Neural cell (in vitro differentiated cells): ENCODE data around the gene KLHDC7B. TPM values are rescaled to one million over a fixed set of nuclear protein-coding genes. Genes with fewer than 3 reads are reported as not detected.

Experiments used
- H2AFZ ChIP-seq: fragments of 200-600, 300-800 bp; sonication (generic), shearing (Covaris generic); 2 replicates; pipeline ENCODE4 v1.6.0; 2014; ENCODE audit warnings: low read depth, mild to moderate bottlenecking, antibody characterized with exemption, low read length, moderate library complexity
- H3F3A ChIP-seq: fragments of 200-600 bp; shearing (Covaris generic); 2 replicates; pipeline ENCODE4 v1.6.1; 2016; ENCODE audit warnings: mild to moderate bottlenecking, moderate library complexity, mixed read lengths, antibody characterized with exemption, low read length; ENCODE audit not compliant: insufficient read depth, poor library complexity, severe bottlenecking
- H3K27ac ChIP-seq: fragments of 200-600, 300-800 bp; sonication (generic), shearing (Covaris generic); 2 replicates; pipeline ENCODE4 v1.5.1; 2014; ENCODE audit warnings: mild to moderate bottlenecking, low read length, moderate library complexity
- H3K27me3 ChIP-seq: fragments of 300-800, 200-600 bp; sonication (generic), shearing (Covaris generic); 2 replicates; pipeline ENCODE4 v1.6.0; 2014; ENCODE audit warnings: mild to moderate bottlenecking, low read depth, low read length, moderate library complexity; ENCODE audit not compliant: insufficient read depth
- H3K36me3 ChIP-seq: fragments of 300-800, 200-600 bp; sonication (generic), shearing (Covaris generic); 2 replicates; pipeline ENCODE4 v1.5.1; 2014; ENCODE audit warnings: mild to moderate bottlenecking, antibody characterized with exemption, low read length, moderate library complexity; ENCODE audit not compliant: insufficient read depth
- H3K4me2 ChIP-seq: fragments of 300-800, 200-600 bp; sonication (generic), shearing (Covaris generic); 2 replicates; pipeline ENCODE4 v1.6.0; 2014; ENCODE audit warnings: mild to moderate bottlenecking, low read length
- H3K4me3 ChIP-seq: fragments of 300-800, 200-600 bp; sonication (generic), shearing (Covaris generic); 2 replicates; pipeline ENCODE4 v1.5.1; 2014; ENCODE audit warnings: mild to moderate bottlenecking, low read length, moderate library complexity
- H3K79me2 ChIP-seq: fragments of 200-600 bp; shearing (Covaris generic); replicated peaks from 2 replicates; pipeline ENCODE4 v1.6.0; 2014; ENCODE audit warnings: mild to moderate bottlenecking, low read length, moderate library complexity; ENCODE audit not compliant: insufficient read depth
- H3K9ac ChIP-seq: fragments of 300-800, 200-600 bp; sonication (generic), shearing (Covaris generic); 2 replicates; pipeline ENCODE4 v1.6.1; 2016; ENCODE audit warnings: mild to moderate bottlenecking, low read length, mixed read lengths
- H3K9me2 ChIP-seq: fragments of 200-600 bp; shearing (Covaris generic); 2 replicates; pipeline ENCODE4 v1.6.1; 2016; ENCODE audit warnings: mild to moderate bottlenecking, low read length, mixed read lengths; ENCODE audit not compliant: insufficient read depth
- H3K9me3 ChIP-seq: fragments of 200-600, 300-800 bp; sonication (generic), shearing (Covaris generic); 2 replicates; pipeline ENCODE4 v1.6.1; 2016; ENCODE audit warnings: mild to moderate bottlenecking, mixed run types, low read length, moderate library complexity, mixed read lengths
- H4K20me1 ChIP-seq: fragments of 200-600 bp; shearing (Covaris generic); 2 replicates; pipeline ENCODE4 v1.6.1; 2016; ENCODE audit warnings: mild to moderate bottlenecking, mixed run types; ENCODE audit not compliant: insufficient read depth
- CTCF ChIP-seq: fragments of 450-650 bp; IDR thresholded peaks from 2 replicates; pipeline ENCODE4 v1.5.1; 2014; ENCODE audit warnings: antibody characterized with exemption, mild to moderate bottlenecking, moderate library complexity; ENCODE audit not compliant: poor library complexity, severe bottlenecking
- EP300 ChIP-seq: fragments of 450-650 bp; conservative IDR thresholded peaks from 2 replicates; pipeline ENCODE4 v1.6.1; 2014; ENCODE audit warnings: antibody characterized with exemption, mild to moderate bottlenecking, moderate library complexity; ENCODE audit not compliant: poor library complexity, severe bottlenecking
- EZH2 ChIP-seq: fragments of 200-600, 300-800 bp; shearing (Covaris generic), sonication (generic); IDR thresholded peaks from 2 replicates; pipeline ENCODE4 v1.6.1; 2014; ENCODE audit warnings: antibody characterized with exemption, low read length, borderline replicate concordance, mild to moderate bottlenecking; ENCODE audit not compliant: insufficient read depth, poor library complexity, severe bottlenecking
- MXI1 ChIP-seq: fragments of 450-650 bp; conservative IDR thresholded peaks from 2 replicates; pipeline ENCODE4 v1.6.1; 2014; ENCODE audit warnings: antibody characterized with exemption, mild to moderate bottlenecking; ENCODE audit not compliant: poor library complexity, severe bottlenecking
- POLR2AphosphoS5 ChIP-seq: IDR thresholded peaks from 2 replicates; pipeline ENCODE4 v1.6.1; 2012
- RAD21 ChIP-seq: fragments of 450-650 bp; conservative IDR thresholded peaks from 2 replicates; pipeline ENCODE4 v1.6.1; 2014; ENCODE audit warnings: antibody characterized with exemption, mild to moderate bottlenecking, moderate library complexity
- REST ChIP-seq: IDR thresholded peaks from 2 replicates; pipeline ENCODE4 v1.6.1; 2012; ENCODE audit warnings: borderline replicate concordance
- SMC3 ChIP-seq: fragments of 450-650 bp; conservative IDR thresholded peaks from 2 replicates; pipeline ENCODE4 v1.6.1; 2014; ENCODE audit warnings: antibody characterized with exemption, mild to moderate bottlenecking, moderate library complexity; ENCODE audit not compliant: poor library complexity
- TAF1 ChIP-seq: IDR thresholded peaks from 2 replicates; pipeline ENCODE4 v1.6.1; 2012; ENCODE audit warnings: low read depth
- polyA plus RNA-seq: library from polyadenylated mRNA; depleted of rRNA; stranded (reverse); fragments of >200 nt; gene quantifications from 2 replicates; pipeline ENCODE4 v1.2.3, GENCODE V29; 2014

Gene KLHDC7B
- polyA plus RNA-seq, 1 donor from 2014 or later: not detected

- TF ChIP-seq EZH2: no peak
These were observed 38.7 kb downstream of the KLHDC7B start (continued) for GRCh38 chr22:50584106-50585096.

GRCh38 chr22:50585238-50585637 is 39.5 kb downstream of the KLHDC7B start:
- no peak overlapping the region for H2AFZ ChIP-seq
- H3K9me2 ChIP-seq: no peaks in the 10 kb centered on the region

More at GRCh38 chr22:50585238-50585637, 39.5 kb downstream of the KLHDC7B start:
- Histone ChIP-seq H3K27ac (no peak overlapping the region), H3K27me3 (no peaks in the 10 kb centered on the region), H3K9me3 (no peaks in the 10 kb centered on the region), H3K36me3 (no peaks in the 10 kb centered on the region), H3K9ac (no peak overlapping the region), H3K4me3 (no peak overlapping the region), H3F3A (no peaks in the 10 kb centered on the region), H3K79me2 (peaks cover 9% of the 10 kb centered on the region), H4K20me1 (no peaks in the 10 kb centered on the region), H3K4me2 (no peak overlapping the region)
- TF ChIP-seq EP300 (no peak), REST (no peak), TAF1 (no peak), EZH2 (no peak), SMC3 (no peak), MXI1 (no peak), CTCF (no peak), POLR2AphosphoS5 (no peak), RAD21 (no peak)
